PC-3 (cell line): Measurements from ENCODE around the gene CNIH1. TPM values are rescaled to one million over a fixed set of nuclear protein-coding genes. Genes with fewer than 3 reads are reported as not detected.
"Not testable (repeated sequence)": the region's sequence is repeated elsewhere in the genome, so short reads cannot be mapped to it uniquely, and the experiment has no call there.

Experiments
- ATAC-seq: fragments of 200-7000 bp; cut with Tn5 transposase; 2 replicates; pipeline ENCODE4 v1.9.1; 2020; ENCODE audit warnings: mild to moderate bottlenecking, moderate library complexity
- BruUV-seq: library from RNA; stranded (reverse); fragments of 400-500 nt; replicated peaks from 2 replicates; lab custom pipeline; 2021; lab: Mats Ljungman, UMichigan
- CTCF ChIA-PET: fragments of 300-600 bp; sonication (Branson Sonifier 250); formaldehyde crosslinking; loops from one replicate; lab custom pipeline; 2022; ENCODE audit warnings: antibody characterized with exemption; lab: Charles Lee
- POLR2A ChIA-PET: fragments of 300-600 bp; sonication (Branson Sonifier 250); formaldehyde crosslinking; loops from one replicate; lab custom pipeline; 2022; ENCODE audit warnings: antibody characterized with exemption; ENCODE audit not compliant: unreplicated experiment; lab: Charles Lee
- DNase-seq: peaks from one replicate; pipeline ENCODE4 v3.0.0-alpha.2; 2015
- H2AFZ ChIP-seq: fragments of 300-600 bp; sonication (generic); 2 replicates; pipeline ENCODE4 v1.6.0; 2016; ENCODE audit warnings: antibody characterized with exemption, low read length
- H3F3A ChIP-seq: fragments of 300-600 bp; sonication (generic); one replicate; pipeline ENCODE4 v1.6.0; 2017; ENCODE audit warnings: antibody characterized with exemption, low read length, control low read depth, mild to moderate bottlenecking; ENCODE audit not compliant: unreplicated experiment
- H3K27ac ChIP-seq: fragments of 300-600 bp; sonication (generic); 2 replicates; pipeline ENCODE4 v1.5.1; 2016; ENCODE audit warnings: mild to moderate bottlenecking, low read length
- H3K27me3 ChIP-seq: fragments of 300-600 bp; sonication (generic); 2 replicates; pipeline ENCODE4 v1.6.1; 2016; ENCODE audit warnings: low read length, mixed read lengths
- H3K36me3 ChIP-seq: fragments of 300-600 bp; sonication (generic); 2 replicates; pipeline ENCODE4 v1.6.1; 2016; ENCODE audit warnings: low read depth, mixed run types, low read length, mixed read lengths
- H3K4me1 ChIP-seq: fragments of 300-600 bp; sonication (generic); 2 replicates; pipeline ENCODE4 v1.5.1; 2016; ENCODE audit warnings: low read length; ENCODE audit not compliant: insufficient read depth
- H3K4me2 ChIP-seq: fragments of 300-600 bp; sonication (generic); 2 replicates; pipeline ENCODE4 v1.6.0; 2016; ENCODE audit warnings: low read length
- H3K4me3 ChIP-seq: fragments of 300-600 bp; sonication (generic); 2 replicates; pipeline ENCODE4 v1.5.1; 2016; ENCODE audit warnings: mild to moderate bottlenecking, low read length, mixed read lengths
- H3K79me2 ChIP-seq: fragments of 300-600 bp; sonication (generic); 2 replicates; pipeline ENCODE4 v1.6.1; 2017; ENCODE audit warnings: low read length, mixed read lengths
- H3K9ac ChIP-seq: fragments of 300-600 bp; sonication (generic); 2 replicates; pipeline ENCODE4 v1.6.0; 2016; ENCODE audit warnings: mild to moderate bottlenecking, low read length
- H3K9me2 ChIP-seq: fragments of 300-600 bp; sonication (generic); replicated peaks from 2 replicates; pipeline ENCODE4 v1.6.1; 2016; ENCODE audit warnings: mixed run types, low read length, mixed read lengths
- H3K9me3 ChIP-seq: fragments of 300-600 bp; sonication (generic); 2 replicates; pipeline ENCODE4 v1.6.1; 2016; ENCODE audit warnings: low read length, mixed read lengths
- H4K20me1 ChIP-seq: fragments of 300-600 bp; sonication (generic); 2 replicates; pipeline ENCODE4 v1.6.1; 2016; ENCODE audit warnings: low read length, mixed read lengths
- CTCF ChIP-seq: fragments of 300-600 bp; sonication (generic); conservative IDR thresholded peaks from 2 replicates; pipeline ENCODE4 v1.5.1; 2017; ENCODE audit warnings: antibody characterized with exemption, low read depth, mild to moderate bottlenecking, low read length
- EZH2 ChIP-seq: fragments of 300-600 bp; sonication (generic); IDR thresholded peaks from one replicate; pipeline ENCODE4 v1.6.1; 2017; ENCODE audit warnings: antibody characterized with exemption, mild to moderate bottlenecking, low read length; ENCODE audit not compliant: unreplicated experiment
- EZH2phosphoT487 ChIP-seq: fragments of 300-600 bp; sonication (generic); IDR thresholded peaks from 2 replicates; pipeline ENCODE4 v1.6.1; 2018; ENCODE audit warnings: mild to moderate bottlenecking, antibody characterized with exemption, low read length, borderline replicate concordance
- intact Hi-C: fragments of 100-400 bp; cut with micrococcal nuclease; formaldehyde crosslinking; loops from 2 replicates; pipeline ENCODE4 v1.9.0; 2023
- total RNA-seq: library from RNA; depleted of rRNA; stranded (reverse); fragments of >200 nt; gene quantifications from 2 replicates; pipeline ENCODE4 v1.2.3, GENCODE V29; 2014

Gene CNIH1
- total RNA-seq, 1 experiment from 2014 or later = 194 TPM

GRCh38 chr14:54420478-54421142 lies 20.6 kb downstream of the CNIH1 start:
- no peaks in the 10 kb centered on the region for H3K9me3 ChIP-seq
- H3K9me2 ChIP-seq = no peaks in the 10 kb centered on the region
- no peaks in the 10 kb centered on the region for H3K27me3 ChIP-seq
- no peak overlapping the region for H3K4me2 ChIP-seq
- no peaks in the 10 kb centered on the region for H4K20me1 ChIP-seq
- intact Hi-C loops = loop anchor here (1.0 to 10.0 kb wide), 3 partner anchors 54 to 886 kb away; no protein-coding TSS in a partner anchor
- H3F3A ChIP-seq = peaks cover 10% of the 10 kb centered on the region
- no peak overlapping the region for H3K4me3 ChIP-seq
- no peak overlapping the region for H3K27ac ChIP-seq
- CTCF ChIA-PET = interaction anchor here (0.5 to 1.1 kb wide), 30 partner anchors 9 to 1125 kb away, joined by 3 to 55 read pairs (median 4); partner anchors contain the start of genes CDKN3, CGRRF1 and GMFB
- ATAC-seq = peak; percentile 82
- no peaks in the 10 kb centered on the region for H3K79me2 ChIP-seq
- BruUV-seq = TSS peak; percentile 14
- H2AFZ ChIP-seq = no peak overlapping the region
- no peaks in the 10 kb centered on the region for H3K4me1 ChIP-seq
- DNase-seq = peak; percentile 89
- POLR2A ChIA-PET = interaction anchor here (0.6 to 1.1 kb wide), 6 partner anchors 13 to 468 kb away, joined by 3 to 8 read pairs (median 4); partner anchors contain the start of gene GMFB
- peak; percentile 96 for TF ChIP-seq CTCF
- TF ChIP-seq EZH2 = no peak
- no peak overlapping the region for H3K9ac ChIP-seq
- peaks cover 64% of the 10 kb centered on the region for H3K36me3 ChIP-seq

GRCh38 chr14:54411371-54411770 lies 29.8 kb downstream of the CNIH1 start:
- intact Hi-C loops = no loop called here
- Histone ChIP-seq H3K27ac (no peak overlapping the region), H3K79me2 (peaks cover 23% of the 10 kb centered on the region; the same call in 1 of the 2 replicates), H3F3A (no peaks in the 10 kb centered on the region), H2AFZ (no peak overlapping the region), H3K9ac (no peak overlapping the region), H3K27me3 (no peaks in the 10 kb centered on the region), H3K4me1 (no peaks in the 10 kb centered on the region), H3K36me3 (peaks cover 90% of the 10 kb centered on the region), H3K9me2 (no peaks in the 10 kb centered on the region), H3K4me2 (no peak overlapping the region), H3K9me3 (no peaks in the 10 kb centered on the region), H3K4me3 (no peak overlapping the region), H4K20me1 (no peaks in the 10 kb centered on the region)
- no TSS peak for BruUV-seq
- ATAC-seq (no peak), DNase-seq (no peak)
- POLR2A ChIA-PET = no interaction called here
- TF ChIP-seq EZH2phosphoT487 (no peak), EZH2 (no peak), CTCF (no peak)
- CTCF ChIA-PET = interaction anchor here (0.7 kb wide), 1 partner anchor 9 kb away, joined by 4 read pairs; no protein-coding TSS in a partner anchor

- intact Hi-C loops = no loop called here
- POLR2A ChIA-PET = no interaction called here
- no peak overlapping the region for H3K4me2 ChIP-seq
- no peak overlapping the region for H3K27ac ChIP-seq
- no peak overlapping the region for H2AFZ ChIP-seq
- CTCF ChIA-PET = interaction anchor here (1.2 kb wide), 1 partner anchor 10 kb away, joined by 4 read pairs; no protein-coding TSS in a partner anchor
- TF ChIP-seq CTCF = no peak
- TF ChIP-seq EZH2phosphoT487 = no peak
- no peak for TF ChIP-seq EZH2
- no peaks in the 10 kb centered on the region for H3K27me3 ChIP-seq
- H3K4me1 ChIP-seq = no peaks in the 10 kb centered on the region
- DNase-seq (no peak), ATAC-seq (no peak)
- no peaks in the 10 kb centered on the region for H3K9me3 ChIP-seq
- H3F3A ChIP-seq = no peaks in the 10 kb centered on the region
- peaks cover 33% of the 10 kb centered on the region for H3K79me2 ChIP-seq
- H3K36me3 ChIP-seq = peaks cover 83% of the 10 kb centered on the region
- H3K9me2 ChIP-seq = no peaks in the 10 kb centered on the region
- BruUV-seq = no TSS peak
- H3K4me3 ChIP-seq = no peak overlapping the region
- H3K9ac ChIP-seq = no peak overlapping the region
- H4K20me1 ChIP-seq = no peaks in the 10 kb centered on the region
These were observed 31.0 kb downstream of the CNIH1 start for GRCh38 chr14:54410215-54410614.

- CTCF ChIA-PET, H3K9me2 ChIP-seq, H3K9ac ChIP-seq, H2AFZ ChIP-seq, DNase-seq, ATAC-seq, H3F3A ChIP-seq, H3K4me2 ChIP-seq, H3K9me3 ChIP-seq, H3K27ac ChIP-seq, H3K27me3 ChIP-seq, intact Hi-C loops, BruUV-seq, H4K20me1 ChIP-seq, H3K4me3 ChIP-seq: not testable (repeated sequence)
- Histone ChIP-seq H3K36me3 (peaks cover 53% of the 10 kb centered on the region), H3K4me1 (peaks cover 15% of the 10 kb centered on the region), H3K79me2 (peaks cover 91% of the 10 kb centered on the region)
- POLR2A ChIA-PET = interaction anchor here (0.6 kb wide), 1 partner anchor 199 kb away, joined by 3 read pairs; no protein-coding TSS in a partner anchor
These were observed 37.7 kb downstream of the CNIH1 start for GRCh38 chr14:54403401-54404005.
